Erythroblast (primary cell): ENCODE results near the gene INHBE.

Experiments used
- GATA1 ChIP-seq: IDR thresholded peaks from 2 replicates; pipeline ENCODE4 v1.6.1; 2011; ENCODE audit warnings: low read depth, mild to moderate bottlenecking, control low read depth, low read length, moderate library complexity
- POLR2A ChIP-seq: IDR thresholded peaks from 2 replicates; pipeline ENCODE4 v1.6.1; 2011; ENCODE audit warnings: mild to moderate bottlenecking, low read length

- no peak for TF ChIP-seq POLR2A
- no peak for TF ChIP-seq GATA1
These were observed 5.7 kb upstream of the INHBE start for GRCh38 chr12:57449375-57449774.
